Sigmoid colon (tissue), 7 donors: ENCODE data around the gene PRKAR2B. TPM values are rescaled to one million over a fixed set of nuclear protein-coding genes. Genes with fewer than 3 reads are reported as not detected.

ENCODE experiments used
- DNase-seq: peaks from one replicate; pipeline ENCODE4 v3.0.0-alpha.2; 2019
- H3K27ac ChIP-seq, 4 donors: fragments of 200-600 bp; sonication (generic); one replicate each; pipeline ENCODE4 v1.5.1; 2016 to 2019; ENCODE audit warnings: mild to moderate bottlenecking in 1 of 4
- H3K27me3 ChIP-seq, 3 donors: fragments of 200-600 bp; sonication (generic); one replicate each; pipeline ENCODE4 v1.5.1; 2019; ENCODE audit warnings: mild to moderate bottlenecking in 1 of 3
- H3K36me3 ChIP-seq, 4 donors: fragments of 200-600 bp; sonication (generic); one replicate each; pipeline ENCODE4 v1.5.1; 2016 to 2019
- H3K4me1 ChIP-seq, 4 donors: fragments of 200-600 bp; sonication (generic); one replicate each; pipeline ENCODE4 v1.5.1; 2017 to 2019
- H3K4me3 ChIP-seq, 4 donors: fragments of 200-600 bp; sonication (generic); one replicate each; pipeline ENCODE4 v1.5.1; 2017 to 2019; ENCODE audit warnings: mild to moderate bottlenecking in 2 of 4, moderate library complexity in 1 of 4
- H3K9me3 ChIP-seq, 4 donors: fragments of 200-600 bp in 3 of 4; sonication (generic) in 3 of 4; one replicate each; pipeline versions ENCODE4 v1.5.1 to v1.6.1; 2013 to 2019
- EP300 ChIP-seq, 4 donors: sonication (generic); formaldehyde crosslinking; IDR thresholded peaks; one replicate each; pipeline ENCODE4 v1.6.1; 2017; ENCODE audit warnings: antibody characterized with exemption in 4 of 4
- POLR2A ChIP-seq, 2 donors: fragments of 450-650 bp; IDR thresholded peaks; one replicate each; pipeline ENCODE4 v1.6.1; 2016; ENCODE audit warnings: antibody characterized with exemption in 2 of 2, mild to moderate bottlenecking in 2 of 2, moderate library complexity in 2 of 2
- POLR2AphosphoS5 ChIP-seq, 4 donors: sonication (generic); formaldehyde crosslinking; IDR thresholded peaks; one replicate each; pipeline ENCODE4 v1.6.1; 2017; ENCODE audit warnings: antibody characterized with exemption in 4 of 4
- WGBS, 2 donors: extraction: QIAGEN DNeasy Blood & Tissue Kit; methylation state at CpG; one replicate each; pipeline ENCODE4 v1.1.7; 2013; 5-methylcytosine and 5-hydroxymethylcytosine counted together
- intact Hi-C: fragments of 100-400 bp; cut with DNase I; formaldehyde crosslinking; loops from one replicate; pipeline ENCODE4 v1.15.1; 2023
- polyA plus RNA-seq, 3 donors: library from polyadenylated mRNA; stranded (reverse); fragments of 200-250 nt; gene quantifications; one replicate each; pipeline ENCODE4 v1.2.3, GENCODE V29; 2013
- total RNA-seq, 4 donors: library from RNA; depleted of rRNA; stranded (reverse); fragments of >200 nt; gene quantifications; one replicate each; pipeline ENCODE4 v1.1.0, GENCODE V29; 2016
- TF ChIP-seq, protein P1 (sequence below), 4 experiments: fragments of 450-650 bp in 3 of 4; fragments of 200-600 bp in 1 of 4; IDR thresholded peaks; one replicate each; pipeline ENCODE4 v1.5.1; 2016 to 2019; ENCODE audit warnings: antibody characterized with exemption in 4 of 4, mild to moderate bottlenecking in 3 of 4, moderate library complexity in 2 of 4
- donor health status: healthy with polysubstance abuse.
- donor health status: Bipolar disorder and iron deficiency.
- donor health status: healthy.

Gene PRKAR2B
- total and polyA plus RNA-seq, 7 donors, result 8.1 to 40.0 (median 20.2) TPM

DNA sequence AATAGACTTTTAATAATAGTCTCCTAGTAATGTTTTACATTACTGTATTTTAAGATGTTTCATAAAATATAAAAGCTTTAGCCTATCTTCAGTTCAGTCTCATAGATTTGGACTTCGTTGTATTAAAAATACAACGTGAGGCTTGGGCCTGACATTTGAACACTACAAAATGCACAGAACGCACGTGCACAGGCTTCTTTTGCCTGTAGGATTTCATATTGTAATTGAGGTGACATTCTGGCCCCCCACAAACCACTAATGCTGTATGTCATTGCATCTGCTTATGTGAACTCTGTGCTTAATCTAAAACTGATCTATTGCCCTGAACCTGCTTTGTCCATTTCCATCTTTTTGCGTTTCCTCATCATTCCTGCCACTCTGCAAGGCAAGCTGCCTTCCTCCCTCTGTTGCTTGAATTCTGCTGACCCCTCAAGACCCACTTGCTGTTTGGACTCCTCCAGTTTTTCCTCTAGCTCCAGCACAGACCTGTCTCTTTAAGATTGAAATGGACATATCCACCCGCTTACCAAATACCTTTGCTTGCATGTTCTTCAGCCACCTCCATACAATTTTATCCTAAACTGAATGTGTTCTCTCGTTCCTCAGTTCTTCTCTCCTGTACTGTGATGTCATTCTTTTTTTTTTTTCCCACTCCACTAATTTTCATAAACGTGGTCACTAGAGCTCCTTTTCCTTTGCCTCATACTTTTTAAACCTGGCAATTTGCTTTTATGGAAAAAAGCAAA lies 12.4 kb downstream of the PRKAR2B start:
- Histone ChIP-seq H3K36me3 (no peaks in the 10 kb centered on the region), H3K27ac (peak overlapping the region; percentile 21 to 45 (median 44)), H3K4me1 (peaks cover 0 to 4% (median 0%) of the 10 kb centered on the region in 4 donors), H3K9me3 (no peaks in the 10 kb centered on the region), H3K27me3 (no peaks in the 10 kb centered on the region), H3K4me3 (no peak overlapping the region)
- DNase-seq, result no peak
- intact Hi-C loops, result no loop called here
- TF ChIP-seq EP300 (IDR thresholded peaks at IDR 0.05) (no peak), POLR2AphosphoS5 (IDR thresholded peaks at IDR 0.05) (no peak), POLR2A (IDR thresholded peaks at IDR 0.05) (no peak)
- TF ChIP-seq, protein P1, sequence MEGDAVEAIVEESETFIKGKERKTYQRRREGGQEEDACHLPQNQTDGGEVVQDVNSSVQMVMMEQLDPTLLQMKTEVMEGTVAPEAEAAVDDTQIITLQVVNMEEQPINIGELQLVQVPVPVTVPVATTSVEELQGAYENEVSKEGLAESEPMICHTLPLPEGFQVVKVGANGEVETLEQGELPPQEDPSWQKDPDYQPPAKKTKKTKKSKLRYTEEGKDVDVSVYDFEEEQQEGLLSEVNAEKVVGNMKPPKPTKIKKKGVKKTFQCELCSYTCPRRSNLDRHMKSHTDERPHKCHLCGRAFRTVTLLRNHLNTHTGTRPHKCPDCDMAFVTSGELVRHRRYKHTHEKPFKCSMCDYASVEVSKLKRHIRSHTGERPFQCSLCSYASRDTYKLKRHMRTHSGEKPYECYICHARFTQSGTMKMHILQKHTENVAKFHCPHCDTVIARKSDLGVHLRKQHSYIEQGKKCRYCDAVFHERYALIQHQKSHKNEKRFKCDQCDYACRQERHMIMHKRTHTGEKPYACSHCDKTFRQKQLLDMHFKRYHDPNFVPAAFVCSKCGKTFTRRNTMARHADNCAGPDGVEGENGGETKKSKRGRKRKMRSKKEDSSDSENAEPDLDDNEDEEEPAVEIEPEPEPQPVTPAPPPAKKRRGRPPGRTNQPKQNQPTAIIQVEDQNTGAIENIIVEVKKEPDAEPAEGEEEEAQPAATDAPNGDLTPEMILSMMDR (IDR thresholded peaks at IDR 0.05), result no peak
- WGBS, 2 donors, result 81 to 85% methylated on average over 8 of the region's 8 CpGs

DNA sequence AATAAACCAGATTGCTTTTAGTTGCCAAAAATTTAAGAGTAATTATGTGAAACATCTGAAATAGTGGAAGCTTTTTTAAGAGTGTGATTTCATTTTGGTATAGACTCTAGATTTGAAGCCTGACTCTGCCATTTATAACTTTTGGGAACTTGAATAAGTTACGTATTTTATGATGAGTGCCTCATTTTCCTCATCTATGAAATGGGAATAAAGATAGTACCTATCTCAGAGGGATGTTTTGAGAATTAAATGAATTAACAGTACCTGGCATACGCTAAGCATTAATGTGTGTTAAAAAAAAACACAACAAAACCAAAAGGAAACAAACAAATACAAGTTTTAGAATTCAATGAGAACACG lies 12.9 kb downstream of the PRKAR2B start:
- TF ChIP-seq, protein P1 (IDR thresholded peaks at IDR 0.05), result no peak
- TF ChIP-seq EP300 (IDR thresholded peaks at IDR 0.05) (no peak), POLR2A (IDR thresholded peaks at IDR 0.05) (no peak), POLR2AphosphoS5 (IDR thresholded peaks at IDR 0.05) (no peak)
- Histone ChIP-seq H3K27me3 (no peaks in the 10 kb centered on the region), H3K4me1 (peaks cover 0 to 4% (median 0%) of the 10 kb centered on the region in 4 donors), H3K27ac (peak overlapping the region; percentile 21 to 45 (median 44)), H3K4me3 (no peak overlapping the region), H3K36me3 (no peaks in the 10 kb centered on the region), H3K9me3 (no peaks in the 10 kb centered on the region)
- DNase-seq, result no peak
- WGBS, 2 donors, result 89 to 92% methylated on average over 3 of the region's 3 CpGs
- intact Hi-C loops, result no loop called here

DNA sequence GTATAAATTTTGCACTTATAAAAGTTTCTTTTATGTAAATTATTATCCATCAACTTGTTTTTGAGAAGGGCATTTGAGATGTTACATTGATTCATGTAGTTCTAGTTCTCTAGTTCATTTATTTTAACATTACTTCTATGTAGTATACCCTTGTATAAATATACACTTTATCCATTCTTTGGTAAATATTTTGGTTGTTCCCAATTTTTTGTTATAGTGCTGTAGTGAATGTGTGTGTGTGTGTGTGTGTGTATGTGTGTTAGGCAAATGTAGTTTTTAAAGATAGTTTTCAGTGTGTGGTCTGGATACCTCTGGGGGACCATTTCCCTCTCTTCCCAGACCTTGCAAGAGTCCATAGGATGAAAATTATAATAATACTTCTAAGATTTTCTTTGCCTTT lies 15.0 kb downstream of the PRKAR2B start:
- intact Hi-C loops, result no loop called here
- no peak overlapping the region for H3K27ac ChIP-seq
- no peak for DNase-seq
- no peak for TF ChIP-seq EP300 (IDR thresholded peaks at IDR 0.05)
- TF ChIP-seq, protein P1 (IDR thresholded peaks at IDR 0.05), result no peak
- H3K36me3 ChIP-seq, result no peaks in the 10 kb centered on the region
- H3K27me3 ChIP-seq, result no peaks in the 10 kb centered on the region
- H3K4me1 ChIP-seq, result no peaks in the 10 kb centered on the region
- no peak overlapping the region for H3K4me3 ChIP-seq
- no peaks in the 10 kb centered on the region for H3K9me3 ChIP-seq

DNA sequence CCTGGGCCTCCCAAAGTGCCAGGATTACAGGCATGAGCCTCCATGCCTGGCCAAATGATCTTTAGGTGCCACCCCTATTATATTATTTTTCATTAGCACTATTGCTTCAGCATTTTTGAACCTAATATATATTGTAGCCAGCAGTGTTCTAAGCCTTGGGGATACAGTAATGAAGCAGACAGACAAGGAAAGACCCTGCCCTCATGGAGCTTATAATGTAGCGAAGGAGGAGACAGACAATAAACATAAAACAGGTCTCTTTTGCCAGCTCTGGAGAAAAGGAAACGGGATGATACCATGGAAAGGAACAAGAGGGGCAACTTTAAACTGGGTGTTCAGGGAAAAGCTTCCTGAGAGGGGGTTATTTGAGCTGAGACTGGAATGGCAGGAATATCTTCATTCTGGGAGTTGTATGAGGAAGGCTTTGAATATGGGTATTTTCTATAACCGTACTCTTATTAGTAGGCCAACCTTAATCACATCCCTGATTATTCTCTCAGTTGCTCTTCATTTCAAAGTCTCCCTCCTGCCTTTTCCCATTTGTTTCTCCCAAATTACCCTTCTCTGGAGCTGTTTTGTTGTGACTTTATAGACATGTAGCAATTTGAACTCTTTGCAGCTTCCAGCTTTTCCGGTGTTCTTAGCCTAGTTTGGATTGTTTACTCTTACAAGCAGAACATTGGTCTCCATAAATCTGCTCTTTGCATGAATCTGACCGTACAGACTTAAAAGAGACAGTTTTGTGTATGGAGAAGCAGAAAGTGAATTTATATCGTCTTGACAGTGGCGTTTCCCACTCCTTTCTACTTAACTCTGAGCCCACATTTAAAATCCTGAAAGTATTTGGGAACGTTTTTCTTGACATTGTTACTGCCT lies 19.0 kb downstream of the PRKAR2B start:
- no peak overlapping the region for H3K4me3 ChIP-seq

More for the DNA sequence above, 19.0 kb downstream of the PRKAR2B start:
- Histone ChIP-seq H3K9me3 (no peaks in the 10 kb centered on the region), H3K27ac (peak overlapping the region in 3 of 4 donors; percentile 38 to 44 (median 43)), H3K4me1 (no peaks in the 10 kb centered on the region), H3K27me3 (no peaks in the 10 kb centered on the region), H3K36me3 (no peaks in the 10 kb centered on the region)
- WGBS, 2 donors, result 79 to 83% methylated on average over 8 of the region's 8 CpGs
- no peak for DNase-seq
- TF ChIP-seq, protein P1 (IDR thresholded peaks at IDR 0.05), result no peak
- TF ChIP-seq POLR2A (IDR thresholded peaks at IDR 0.05), result no peak
- TF ChIP-seq EP300 (IDR thresholded peaks at IDR 0.05), result no peak
- no peak for TF ChIP-seq POLR2AphosphoS5 (IDR thresholded peaks at IDR 0.05)
- intact Hi-C loops, result no loop called here
